Measurements from ENCODE around the gene MYO1D.
"Not testable (repeated sequence)": the region's sequence is repeated elsewhere in the genome, so short reads cannot be mapped to it uniquely, and the experiment has no call there.

Gene MYO1D

DNA sequence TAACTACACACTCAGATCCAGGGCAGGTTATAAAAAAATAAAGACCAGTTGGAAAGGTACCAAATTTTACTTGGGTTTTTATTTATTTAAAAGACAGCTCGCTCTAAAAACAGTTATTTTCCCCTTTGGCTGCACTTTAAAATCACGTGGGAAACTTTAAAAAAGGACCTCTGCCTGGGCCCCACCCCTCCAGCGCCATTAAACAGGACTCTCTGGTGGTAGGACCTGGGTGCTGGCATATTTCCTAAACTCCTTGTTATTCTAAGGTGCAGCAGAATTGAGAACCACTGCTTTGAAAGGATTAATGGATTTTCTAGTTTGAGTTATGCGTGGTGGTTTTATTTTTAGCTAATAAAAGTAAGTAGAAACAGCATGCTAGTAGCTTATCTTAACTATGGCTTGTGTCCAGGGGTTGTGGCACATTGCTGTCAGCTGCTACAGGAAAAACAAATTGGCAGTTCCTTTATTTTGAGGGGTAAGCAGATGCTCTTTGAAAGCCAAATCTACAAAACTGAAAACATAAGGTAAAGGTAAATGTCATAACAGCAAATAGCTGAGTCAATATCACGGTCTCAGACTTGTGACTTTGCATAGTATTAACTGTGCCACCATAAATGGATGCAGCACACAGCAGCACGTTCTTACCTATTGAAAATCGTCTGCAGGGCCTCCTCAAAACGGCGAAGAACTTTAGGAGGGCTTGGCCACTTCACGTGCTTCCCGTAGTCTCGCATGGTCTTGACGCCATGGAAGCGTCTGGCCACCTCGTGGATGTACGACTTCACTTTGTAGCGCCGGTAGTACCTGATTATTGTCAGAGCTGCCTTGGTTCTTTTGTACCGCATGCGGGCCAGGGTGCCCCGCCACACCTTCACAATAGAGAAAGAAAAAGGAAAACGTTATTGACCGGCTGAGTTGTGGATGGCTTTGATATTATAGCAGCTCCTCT is 218.2 kb downstream of the MYO1D start:
- DNase-seq, result no peak

DNA sequence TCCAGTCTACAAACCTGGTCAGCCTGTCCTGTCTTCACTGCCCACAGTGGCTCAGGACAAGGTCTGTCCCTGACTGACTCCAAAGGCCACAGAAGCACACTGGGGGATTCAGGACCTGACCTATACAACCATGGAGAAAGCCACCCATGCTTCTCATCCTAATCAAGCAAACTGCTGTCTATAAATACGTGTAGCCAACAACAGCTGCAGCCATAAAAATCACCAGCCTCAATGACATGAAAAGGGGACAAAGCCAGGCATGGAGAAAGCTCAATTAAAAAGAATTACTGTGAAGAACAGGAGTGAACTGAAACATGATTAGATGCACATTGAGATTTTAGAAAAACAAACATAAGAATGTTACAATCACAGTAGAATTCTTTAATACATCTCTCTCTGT is 220.0 kb downstream of the MYO1D start:
- DNase-seq, result no peak

DNA sequence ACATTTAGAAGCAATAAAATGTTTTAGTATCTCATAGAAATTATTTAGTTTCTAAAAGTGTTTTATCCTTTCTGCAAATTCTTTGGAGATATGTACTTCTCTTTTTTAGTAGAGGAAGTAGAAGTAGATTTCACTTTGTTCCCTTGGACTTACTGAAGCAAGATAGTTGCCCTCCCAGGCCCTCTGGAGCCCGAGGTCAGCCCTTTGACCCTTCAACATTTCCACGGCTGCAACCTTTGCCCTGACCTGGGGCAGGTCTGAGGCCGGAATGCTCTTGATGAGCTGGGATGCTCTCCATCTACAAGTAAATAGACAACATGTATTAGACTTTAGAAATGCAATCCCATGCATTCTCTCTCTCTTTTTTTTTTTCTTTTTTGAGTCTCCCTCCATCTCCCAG is 222.6 kb downstream of the MYO1D start:
- no peak for DNase-seq

DNA sequence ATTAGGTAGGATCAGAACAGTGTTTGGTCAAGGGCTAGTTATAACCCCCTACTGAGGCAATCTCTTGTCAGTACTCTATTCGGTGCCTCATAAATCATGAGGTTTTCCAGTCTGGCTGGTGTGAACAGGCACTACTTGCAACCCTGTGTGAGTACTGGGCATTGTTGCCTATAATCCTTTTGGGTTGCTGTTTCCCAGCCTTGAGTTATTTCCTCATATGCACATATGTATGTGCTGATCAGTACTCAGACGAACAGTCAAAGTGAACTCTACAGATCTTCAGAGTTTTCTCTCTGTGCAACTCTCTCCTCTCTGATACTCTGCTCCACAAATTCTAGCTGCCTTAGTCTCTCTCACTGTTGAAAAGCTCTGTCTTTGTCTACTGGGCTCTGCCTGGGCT is 225.8 kb downstream of the MYO1D start:
- no peak for DNase-seq

DNA sequence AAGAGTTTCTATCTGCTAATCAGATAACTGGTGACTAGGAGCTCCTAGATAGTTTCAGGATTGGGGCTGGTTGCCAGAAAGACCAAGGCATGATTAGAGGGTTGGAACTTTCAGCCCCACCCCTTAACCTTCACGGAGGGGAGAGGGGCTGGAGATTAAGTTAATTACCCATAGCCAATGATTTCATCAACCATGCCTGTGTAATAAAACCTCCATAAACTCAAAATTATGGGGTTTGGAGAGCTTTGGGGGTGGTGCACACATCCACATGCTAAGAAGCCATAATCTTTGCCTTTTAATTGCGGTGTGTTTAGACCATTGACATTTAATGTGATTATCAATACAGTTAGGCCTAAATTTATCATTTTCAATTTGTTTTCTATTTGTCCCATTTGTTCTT is 228.5 kb downstream of the MYO1D start:
- DNase-seq, result no peak

DNA sequence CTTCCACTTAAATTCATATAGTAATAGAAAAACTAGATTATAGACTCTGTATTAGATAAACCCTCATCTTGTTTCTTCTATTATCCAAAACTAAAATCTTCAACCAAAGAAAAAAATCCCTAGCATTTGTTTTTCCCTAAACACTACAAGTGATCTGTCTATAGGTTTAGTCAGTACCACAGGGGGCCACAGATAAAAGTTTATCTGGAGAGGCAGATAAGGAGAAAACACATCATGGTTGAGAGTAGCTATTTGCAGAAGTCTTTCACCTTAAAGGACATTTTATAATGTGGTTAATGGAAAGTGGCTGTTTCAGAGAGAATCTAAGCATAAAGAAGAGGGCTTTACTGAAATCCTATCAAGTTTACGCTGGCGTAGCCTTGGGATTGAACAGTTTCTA is 230.0 kb downstream of the MYO1D start:
- no peak for DNase-seq

DNA sequence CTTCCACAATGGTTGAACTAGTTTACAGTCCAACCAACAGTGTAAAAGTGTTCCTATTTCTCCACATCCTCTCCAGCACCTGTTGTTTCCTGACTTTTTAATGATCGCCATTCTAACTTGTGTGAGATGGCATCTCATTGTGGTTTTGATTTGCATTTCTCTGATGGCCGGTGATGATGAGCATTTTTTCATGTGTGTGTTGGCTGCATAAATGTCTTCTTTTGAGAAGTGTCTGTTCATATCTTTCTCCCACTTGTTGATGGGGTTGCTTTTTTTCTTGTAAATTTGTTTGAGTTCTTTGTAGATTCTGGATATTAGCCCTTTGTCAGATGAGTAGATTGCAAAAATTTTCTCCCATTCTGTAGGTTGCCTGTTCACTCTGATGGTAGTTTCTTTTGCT is 235.4 kb downstream of the MYO1D start:
- not testable (repeated sequence) for DNase-seq

DNA sequence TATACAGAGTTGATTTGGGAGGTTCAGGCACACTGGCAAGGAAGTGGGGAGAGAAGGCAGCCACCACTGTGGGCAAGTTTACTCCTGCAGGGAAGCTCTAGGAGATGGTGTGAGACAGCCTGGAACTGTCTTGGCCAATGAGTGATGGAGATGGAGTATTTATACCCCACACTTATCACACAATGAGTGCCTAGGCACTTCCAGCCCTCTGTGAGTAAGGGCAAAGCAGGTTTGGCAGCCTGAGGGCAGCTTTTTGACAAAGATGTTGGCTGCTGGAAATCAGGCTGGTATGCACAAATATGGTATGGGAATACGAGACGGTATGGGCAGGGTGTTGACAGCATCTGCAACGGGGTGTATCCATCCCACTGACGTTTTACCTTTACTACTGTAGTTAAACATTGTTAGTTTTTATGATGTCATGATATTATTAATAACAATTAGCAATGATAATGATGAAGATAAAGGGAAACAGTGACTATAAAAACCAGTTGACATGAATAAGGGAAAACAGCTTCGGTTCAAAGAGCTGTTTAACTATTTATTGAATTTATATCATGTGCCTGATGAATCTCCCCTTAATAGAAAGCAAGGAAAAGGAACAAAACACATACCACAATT is 240.2 kb downstream of the MYO1D start:
- no peak for DNase-seq

DNA sequence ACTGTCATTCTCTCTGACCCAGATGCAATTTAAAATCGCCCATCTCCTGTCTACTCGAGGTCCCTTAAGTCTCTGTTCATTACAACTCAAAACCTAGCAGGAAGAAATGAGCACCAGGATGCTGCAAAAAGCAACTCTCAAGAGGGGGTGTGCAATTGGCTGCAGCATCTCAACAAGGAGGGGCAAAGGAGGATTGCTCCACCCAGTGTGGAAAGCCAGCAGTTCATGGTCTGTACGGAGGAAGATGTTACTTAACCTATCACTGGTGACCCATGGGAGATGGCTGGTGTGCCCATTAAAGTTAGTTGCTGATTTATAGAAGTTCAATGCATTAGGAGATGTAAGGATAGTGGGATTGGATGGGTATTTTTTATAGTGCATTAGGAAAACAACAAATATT is 242.8 kb downstream of the MYO1D start:
- DNase-seq, result no peak

DNA sequence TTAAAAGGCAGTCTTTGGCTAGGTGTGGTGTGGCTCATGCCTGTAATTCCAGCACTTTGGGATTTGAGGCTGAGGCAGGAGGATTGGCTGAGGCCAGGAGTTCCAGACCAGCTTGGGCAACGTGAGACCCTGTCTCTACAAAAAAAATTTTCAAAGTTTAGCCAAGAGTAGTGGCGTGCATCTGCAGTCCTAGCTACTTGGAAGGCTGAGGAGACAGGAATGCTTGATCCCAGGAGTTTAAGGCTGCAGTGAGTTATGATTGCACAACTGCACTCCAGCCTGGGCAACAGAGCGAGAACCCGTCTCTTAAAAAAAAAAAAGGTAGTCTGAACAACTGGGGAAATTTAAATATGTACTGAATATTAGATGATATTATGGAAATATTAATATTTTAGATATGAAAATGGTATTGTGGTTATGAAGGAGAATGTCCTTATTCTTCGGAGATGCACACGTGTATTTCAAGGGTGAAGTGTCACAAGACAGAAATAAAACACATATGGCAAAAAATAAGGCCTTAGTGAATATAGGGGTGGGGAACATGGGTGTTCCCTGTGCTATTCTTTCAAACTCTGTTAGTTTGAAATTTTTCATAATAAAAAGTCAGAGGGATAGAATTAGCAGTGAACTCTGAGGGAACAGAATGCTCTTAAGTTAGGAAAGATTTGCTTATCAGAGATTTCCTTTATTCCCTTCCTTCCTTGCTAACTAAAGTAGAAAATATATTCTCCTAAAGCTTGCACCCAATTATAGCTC is 245.4 kb downstream of the MYO1D start:
- no peak for DNase-seq

DNA sequence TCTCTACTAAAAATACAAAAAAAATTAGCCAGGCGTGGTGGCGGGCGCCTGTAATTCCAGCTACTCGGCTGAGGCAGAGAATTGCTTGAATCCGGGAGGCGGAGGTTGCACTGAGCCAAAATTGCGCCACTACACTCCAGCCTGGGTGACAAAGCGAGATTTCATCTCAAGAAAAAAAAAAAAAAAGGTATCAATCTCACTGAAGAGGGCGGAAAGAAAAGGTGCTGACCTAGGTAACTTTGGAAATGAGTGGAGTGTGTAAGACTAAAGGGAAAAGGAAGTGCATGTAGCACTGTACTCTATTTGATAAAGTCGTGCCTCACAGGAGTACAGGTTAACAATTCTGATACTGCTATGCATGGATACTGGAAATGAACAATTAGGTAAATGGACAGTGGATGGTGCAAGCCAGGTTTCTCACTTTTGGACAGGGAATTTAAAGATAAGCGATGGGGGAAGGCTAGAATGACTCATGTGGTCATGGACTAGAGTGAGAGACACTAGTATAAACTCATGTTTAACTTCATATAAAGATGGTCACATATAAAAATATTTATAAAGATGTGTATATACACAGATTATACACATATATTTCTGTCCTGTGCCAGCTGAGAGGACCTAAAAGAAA is 247.2 kb downstream of the MYO1D start:
- DNase-seq, result no peak

DNA sequence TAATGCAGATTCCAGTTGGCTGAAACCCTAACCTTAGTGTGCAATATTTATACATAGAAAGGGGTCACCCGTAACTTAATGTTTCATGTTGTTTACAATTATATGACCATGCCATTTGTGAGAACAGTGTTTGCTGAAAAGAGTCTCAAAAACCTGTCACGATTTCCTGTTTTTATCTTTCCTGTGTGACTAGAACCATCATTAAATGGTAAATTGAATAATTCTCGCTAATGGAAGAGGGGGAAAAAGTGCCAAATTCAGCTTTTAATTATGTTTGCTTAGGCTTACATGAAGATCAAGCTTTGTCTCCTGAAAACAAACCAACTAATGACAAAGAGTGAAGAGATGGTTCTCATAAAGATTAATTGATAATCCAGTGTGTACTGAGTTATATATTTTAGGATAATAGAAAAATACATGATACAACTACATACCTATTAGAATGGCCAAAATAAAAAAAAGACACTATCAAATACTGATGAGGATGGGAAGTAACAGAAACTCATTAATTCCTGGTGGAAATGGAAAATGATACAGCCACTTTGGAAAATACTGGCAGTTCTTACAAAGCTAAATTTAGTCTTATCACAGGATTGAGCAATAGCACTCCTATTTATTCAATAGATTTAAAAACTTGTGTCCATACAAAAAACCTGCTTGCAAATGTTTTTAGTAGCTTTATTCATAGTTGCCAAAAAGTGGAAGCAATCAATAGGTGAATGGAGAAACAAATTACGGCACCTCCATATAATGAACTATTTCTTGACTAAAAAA is 248.5 kb downstream of the MYO1D start:
- DNase-seq, result no peak

DNA sequence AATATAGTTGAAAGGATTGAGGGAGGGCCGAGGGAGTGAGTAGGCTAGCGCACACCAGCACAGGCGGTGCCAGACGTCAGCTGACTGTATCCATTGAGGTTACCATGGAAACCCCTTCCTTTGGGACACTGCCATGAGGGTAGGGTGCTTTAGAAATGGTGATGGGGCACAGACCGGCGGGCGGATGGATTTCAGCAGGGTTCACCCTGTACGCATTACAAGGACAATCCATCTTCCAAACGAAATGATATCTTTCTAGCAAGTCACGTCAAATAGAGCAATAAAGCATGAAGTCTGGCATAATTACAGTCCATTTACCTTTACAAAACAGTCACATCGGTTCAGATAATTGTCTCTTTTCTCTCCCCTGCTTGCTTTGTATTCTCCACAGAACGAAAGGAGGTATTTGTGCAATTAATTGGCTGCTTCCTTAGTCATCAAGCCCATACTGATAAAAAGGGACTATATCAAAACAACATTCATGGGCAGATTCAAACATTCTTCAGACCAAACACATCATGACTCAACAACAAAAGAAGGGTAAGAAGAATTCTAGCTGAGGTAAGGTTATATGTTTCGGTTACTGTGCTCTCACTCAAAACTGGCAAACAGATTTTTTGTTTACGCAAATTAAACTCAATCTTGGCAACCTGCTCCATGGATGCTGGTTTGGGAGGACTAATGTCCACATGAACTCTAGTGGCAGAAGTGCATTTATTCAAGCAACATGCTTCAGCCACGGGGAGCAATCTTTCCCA is 249.5 kb downstream of the MYO1D start:
- no peak for DNase-seq

DNA sequence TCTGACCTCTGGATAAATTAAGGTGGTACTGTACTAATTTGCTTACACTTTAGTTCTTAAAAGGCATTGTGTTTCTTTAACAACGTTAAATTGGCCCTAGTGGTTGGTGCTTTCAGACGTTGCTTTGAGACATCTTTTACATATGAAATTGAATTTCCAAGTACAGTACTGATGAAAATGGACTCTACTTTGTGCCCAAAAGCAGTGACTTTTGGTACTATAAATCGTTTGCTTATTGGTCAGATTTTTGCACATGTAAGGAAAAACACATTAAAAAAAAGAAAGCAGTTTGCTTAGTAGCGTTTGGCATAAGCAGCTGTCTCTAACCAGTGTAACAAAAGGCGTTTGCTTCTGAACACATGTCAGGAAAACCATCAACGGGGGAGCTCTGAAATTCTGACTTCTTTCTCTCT is 250.5 kb downstream of the MYO1D start:
- DNase-seq, result no peak

DNA sequence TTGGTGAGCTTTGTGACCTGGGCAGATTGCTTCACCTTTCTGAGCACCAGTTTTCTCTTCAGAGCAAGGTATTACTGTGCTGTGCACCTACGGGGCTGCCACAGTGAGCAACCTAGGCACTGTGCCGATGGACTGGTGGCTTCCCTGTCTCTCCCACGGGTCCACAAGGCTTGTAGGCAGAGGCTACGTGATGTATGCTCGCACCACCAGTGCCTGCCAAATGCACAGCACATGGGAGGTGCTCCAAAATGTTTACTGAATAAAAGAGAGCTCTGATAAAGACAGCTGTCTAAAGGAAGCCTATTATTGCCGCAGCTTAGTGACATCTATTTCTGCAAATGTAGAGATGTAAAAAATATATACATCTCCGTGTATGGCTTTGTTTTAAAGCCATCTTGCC is 251.0 kb downstream of the MYO1D start:
- DNase-seq, result no peak

DNA sequence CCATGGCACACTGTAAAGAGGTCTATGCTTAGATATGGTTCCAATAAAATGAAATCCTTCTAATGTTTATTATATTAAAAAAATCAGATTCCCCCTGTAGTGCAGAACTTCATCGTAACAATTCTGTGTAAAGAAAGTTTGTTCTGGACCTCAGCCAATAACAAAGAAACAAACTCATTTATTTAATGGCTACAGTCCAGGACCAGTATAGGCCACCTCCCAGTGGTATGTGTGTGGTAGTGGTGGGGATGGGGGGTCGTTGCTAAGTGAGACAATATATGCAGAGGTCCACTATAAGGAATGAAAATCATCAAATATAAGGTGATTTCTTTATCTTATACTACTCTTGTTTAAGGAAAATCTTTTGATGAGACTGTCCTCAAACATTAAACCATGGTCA is 253.7 kb downstream of the MYO1D start:
- no peak for DNase-seq

DNA sequence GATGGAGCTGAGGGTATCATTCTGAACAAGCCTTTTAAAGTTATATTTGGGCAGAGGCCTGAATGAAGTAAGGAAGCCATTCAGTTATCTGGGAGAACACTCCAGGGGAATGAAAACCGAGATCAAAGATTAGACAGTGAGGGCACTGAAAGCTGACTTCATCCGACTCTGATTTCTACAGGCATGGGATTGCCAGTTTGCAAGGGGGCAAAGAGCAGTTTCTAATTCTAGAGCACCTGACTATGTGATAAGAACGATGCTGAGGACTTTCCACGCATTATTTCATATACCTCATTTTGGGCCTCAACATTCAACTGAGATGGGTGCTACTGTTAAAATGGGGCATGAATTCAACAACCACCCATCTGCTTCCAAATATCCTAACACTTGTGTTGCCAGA is 254.4 kb downstream of the MYO1D start:
- no peak for DNase-seq

DNA sequence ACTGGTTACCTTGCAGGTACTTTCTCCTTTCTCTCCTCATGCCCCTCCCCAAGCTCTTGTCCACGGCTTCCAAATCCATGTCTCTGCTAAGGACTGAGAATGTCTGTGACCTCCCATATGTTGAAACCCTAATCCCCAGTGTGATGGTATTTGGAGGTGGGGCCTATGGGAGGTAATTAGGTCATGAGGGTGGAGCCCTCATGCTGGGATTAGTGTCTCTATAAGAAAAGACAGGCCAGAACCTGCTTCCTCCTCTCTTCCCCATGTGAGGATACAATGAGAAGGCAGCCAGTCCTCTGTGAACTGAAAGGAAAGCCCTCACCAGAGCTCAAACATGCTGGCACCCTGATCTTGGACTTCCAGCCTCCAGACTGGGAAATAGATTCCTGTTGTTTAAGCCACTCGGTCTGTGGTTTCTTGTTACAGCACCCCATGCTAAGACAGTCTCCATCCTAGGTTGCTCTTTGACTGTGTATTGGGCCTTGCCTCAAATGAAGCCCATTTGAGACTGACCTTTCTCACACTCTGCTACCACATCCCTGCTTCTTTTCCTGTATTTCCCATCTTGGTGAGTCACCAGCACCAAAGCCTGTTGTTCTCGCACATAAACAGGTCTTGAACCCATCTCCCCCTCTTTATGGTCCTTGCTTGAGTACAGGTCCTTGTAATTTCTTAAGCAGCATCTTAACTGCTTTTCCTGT is 255.2 kb downstream of the MYO1D start:
- no peak for DNase-seq

DNA sequence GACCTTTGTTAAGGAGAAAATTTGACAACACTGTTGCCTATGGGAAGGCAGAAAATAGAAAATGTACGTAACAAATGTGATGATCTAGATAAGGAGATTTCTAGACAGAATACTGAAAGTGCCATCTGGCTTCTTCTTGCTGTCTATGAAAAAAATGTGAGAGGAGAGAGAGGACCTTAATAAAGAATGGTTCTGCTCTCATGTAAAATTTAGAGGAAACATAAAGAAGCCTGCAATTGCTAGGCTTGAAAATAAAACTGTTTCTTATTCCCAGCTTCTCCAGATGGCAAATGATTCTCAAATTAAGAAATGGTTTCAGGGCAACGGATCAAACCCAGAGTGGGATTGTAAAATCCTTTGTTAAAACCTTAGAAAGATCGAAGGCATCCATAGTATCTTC is 261.6 kb downstream of the MYO1D start:
- DNase-seq, result no peak

DNA sequence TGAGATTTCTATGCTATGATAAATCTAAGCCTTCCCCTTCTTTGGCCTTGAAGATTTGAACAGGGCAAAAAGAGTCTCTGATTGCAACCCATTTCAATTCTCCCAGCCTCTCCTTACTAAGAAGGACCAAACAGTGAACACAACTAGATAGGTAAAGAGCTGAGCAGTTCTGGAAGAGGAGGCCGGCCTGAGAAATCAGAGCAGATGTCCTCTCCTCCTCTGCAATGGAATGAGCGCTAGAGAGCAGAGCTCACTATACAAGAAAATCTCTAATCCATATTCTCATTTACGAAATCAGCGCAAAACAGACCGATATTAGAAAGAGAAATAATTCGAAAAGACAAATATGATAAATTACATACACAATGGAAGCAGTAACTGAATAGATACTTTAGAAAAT is 266.0 kb downstream of the MYO1D start:
- no peak for DNase-seq

Measured in T1000 (cell line).